ENCODE results near the gene TMEM239. TPM values are rescaled to one million over a fixed set of nuclear protein-coding genes. Genes with fewer than 3 reads are reported as not detected.
A peak's percentile ranks its signal among the peaks of the same experiment; 100 is the strongest.

Gene TMEM239
- polyA plus RNA-seq, 2 of the 4 experiments (the other 2 are of a cell fraction): not detected

DNA sequence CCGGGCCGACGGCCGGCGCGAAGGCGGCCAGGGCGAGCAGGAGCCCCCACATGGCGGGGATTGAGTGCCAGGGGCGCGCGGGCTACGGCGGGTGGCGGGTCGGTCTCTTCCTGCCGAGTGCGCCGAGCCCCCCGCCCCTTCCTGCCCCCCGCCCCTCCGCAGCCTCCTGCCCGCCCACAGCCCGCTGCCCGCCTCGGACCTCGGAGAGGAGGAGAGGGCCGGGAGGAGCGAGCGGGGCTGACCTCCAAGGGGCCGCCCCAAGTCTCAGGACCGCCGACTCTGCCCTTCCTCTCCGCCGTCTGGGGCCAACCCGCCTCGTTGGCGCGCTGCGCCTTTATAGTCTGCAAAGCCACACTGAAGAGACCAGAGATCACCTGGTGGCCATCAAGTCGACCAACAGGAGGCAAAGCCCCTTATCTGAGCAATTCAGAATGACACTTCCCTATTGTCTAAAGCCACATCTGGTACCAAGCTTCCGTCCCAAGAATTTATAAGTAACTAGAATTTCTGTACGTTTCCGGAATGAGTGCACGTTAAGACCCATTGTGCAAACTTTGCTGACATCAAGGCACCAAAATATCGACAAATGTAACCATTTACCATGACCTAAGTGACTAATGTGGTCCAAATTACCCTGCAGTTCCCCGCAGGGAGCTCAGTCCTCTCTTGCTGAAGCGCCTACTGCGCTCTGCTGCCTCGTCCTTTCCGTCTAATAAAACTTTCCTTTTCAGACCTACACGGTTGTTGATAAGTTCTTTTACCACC lies 15.5 kb upstream of the TMEM239 start, which contains the start of gene CPXM1:
Gene CPXM1, minus strand, starts transcription at position 107 of the 765 bp plus-strand sequence. Its CDS starts 55 bp downstream, at position 52.
- H3K9me3 ChIP-seq: peaks cover 15% of the 10 kb centered on the region; the same call in 2 of the 3 replicates
- CTCF ChIA-PET: interaction anchor here (0.7 to 1.4 kb wide), 3 partner anchors 14 to 37 kb away, joined by 3 read pairs; partner anchors contain the start of gene C20orf141
- POLR2A ChIA-PET: no interaction called here
- 0 out of 3 replicates have a peak within 1 kb of the TSS, but pooled peaks have one; percentile 14 for H3K4me3 ChIP-seq
- no peak within 1 kb of the TSS for H3K27ac ChIP-seq
- DNase-seq (ENCODE audit: low read depth in 1 of 2, low spot score in 1 of 2) (no peak), FAIRE-seq (no peak), ATAC-seq (no peak)
- H3K4me1 ChIP-seq: no peaks in the 10 kb centered on the region
- no peak for TF ChIP-seq HOXA7 (CRISPR knock-in tag; IDR thresholded peaks at IDR 0.05)
- TF ChIP-seq CHD4 (IDR thresholded peaks at IDR 0.05; ENCODE audit: borderline replicate concordance): no peak
- TF ChIP-seq, protein P1, sequence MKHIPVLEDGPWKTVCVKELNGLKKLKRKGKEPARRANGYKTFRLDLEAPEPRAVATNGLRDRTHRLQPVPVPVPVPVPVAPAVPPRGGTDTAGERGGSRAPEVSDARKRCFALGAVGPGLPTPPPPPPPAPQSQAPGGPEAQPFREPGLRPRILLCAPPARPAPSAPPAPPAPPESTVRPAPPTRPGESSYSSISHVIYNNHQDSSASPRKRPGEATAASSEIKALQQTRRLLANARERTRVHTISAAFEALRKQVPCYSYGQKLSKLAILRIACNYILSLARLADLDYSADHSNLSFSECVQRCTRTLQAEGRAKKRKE (CRISPR knock-in tag; IDR thresholded peaks at IDR 0.05; ENCODE audit: low read depth): no peak
- no peak for TF ChIP-seq ZSCAN20 (CRISPR knock-in tag; IDR thresholded peaks at IDR 0.05)
- no peak for TF ChIP-seq RFX5 (IDR thresholded peaks at IDR 0.05)
- no peak for TF ChIP-seq HDAC2 (IDR thresholded peaks at IDR 0.05)
- no peak for TF ChIP-seq TP53 (CRISPR knock-in tag; IDR thresholded peaks at IDR 0.05)
- TF ChIP-seq, protein P2, sequence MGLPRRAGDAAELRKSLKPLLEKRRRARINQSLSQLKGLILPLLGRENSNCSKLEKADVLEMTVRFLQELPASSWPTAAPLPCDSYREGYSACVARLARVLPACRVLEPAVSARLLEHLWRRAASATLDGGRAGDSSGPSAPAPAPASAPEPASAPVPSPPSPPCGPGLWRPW (IDR thresholded peaks at IDR 0.05): no peak
- no peak for TF ChIP-seq NR3C1 (IDR thresholded peaks at IDR 0.05)
- TF ChIP-seq KDM1A (IDR thresholded peaks at IDR 0.05; ENCODE audit: low read depth): no peak
- TF ChIP-seq MAFK (IDR thresholded peaks at IDR 0.05; ENCODE audit: partially characterized antibody): no peak
- no peak for TF ChIP-seq HOXB5 (CRISPR knock-in tag; IDR thresholded peaks at IDR 0.05)
- TF ChIP-seq NPAS2 (CRISPR knock-in tag; IDR thresholded peaks at IDR 0.05; ENCODE audit: borderline replicate concordance): no peak
- TF ChIP-seq, protein P3, sequence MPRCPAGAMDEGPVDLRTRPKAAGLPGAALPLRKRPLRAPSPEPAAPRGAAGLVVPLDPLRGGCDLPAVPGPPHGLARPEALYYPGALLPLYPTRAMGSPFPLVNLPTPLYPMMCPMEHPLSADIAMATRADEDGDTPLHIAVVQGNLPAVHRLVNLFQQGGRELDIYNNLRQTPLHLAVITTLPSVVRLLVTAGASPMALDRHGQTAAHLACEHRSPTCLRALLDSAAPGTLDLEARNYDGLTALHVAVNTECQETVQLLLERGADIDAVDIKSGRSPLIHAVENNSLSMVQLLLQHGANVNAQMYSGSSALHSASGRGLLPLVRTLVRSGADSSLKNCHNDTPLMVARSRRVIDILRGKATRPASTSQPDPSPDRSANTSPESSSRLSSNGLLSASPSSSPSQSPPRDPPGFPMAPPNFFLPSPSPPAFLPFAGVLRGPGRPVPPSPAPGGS (IDR thresholded peaks at IDR 0.05): no peak
- no peak for TF ChIP-seq HOXB13 (CRISPR knock-in tag; IDR thresholded peaks at IDR 0.05; ENCODE audit: low read depth)
- no peak for TF ChIP-seq MYC (IDR thresholded peaks at IDR 0.05; ENCODE audit: borderline replicate concordance, low read length)
- TF ChIP-seq, protein P4, sequence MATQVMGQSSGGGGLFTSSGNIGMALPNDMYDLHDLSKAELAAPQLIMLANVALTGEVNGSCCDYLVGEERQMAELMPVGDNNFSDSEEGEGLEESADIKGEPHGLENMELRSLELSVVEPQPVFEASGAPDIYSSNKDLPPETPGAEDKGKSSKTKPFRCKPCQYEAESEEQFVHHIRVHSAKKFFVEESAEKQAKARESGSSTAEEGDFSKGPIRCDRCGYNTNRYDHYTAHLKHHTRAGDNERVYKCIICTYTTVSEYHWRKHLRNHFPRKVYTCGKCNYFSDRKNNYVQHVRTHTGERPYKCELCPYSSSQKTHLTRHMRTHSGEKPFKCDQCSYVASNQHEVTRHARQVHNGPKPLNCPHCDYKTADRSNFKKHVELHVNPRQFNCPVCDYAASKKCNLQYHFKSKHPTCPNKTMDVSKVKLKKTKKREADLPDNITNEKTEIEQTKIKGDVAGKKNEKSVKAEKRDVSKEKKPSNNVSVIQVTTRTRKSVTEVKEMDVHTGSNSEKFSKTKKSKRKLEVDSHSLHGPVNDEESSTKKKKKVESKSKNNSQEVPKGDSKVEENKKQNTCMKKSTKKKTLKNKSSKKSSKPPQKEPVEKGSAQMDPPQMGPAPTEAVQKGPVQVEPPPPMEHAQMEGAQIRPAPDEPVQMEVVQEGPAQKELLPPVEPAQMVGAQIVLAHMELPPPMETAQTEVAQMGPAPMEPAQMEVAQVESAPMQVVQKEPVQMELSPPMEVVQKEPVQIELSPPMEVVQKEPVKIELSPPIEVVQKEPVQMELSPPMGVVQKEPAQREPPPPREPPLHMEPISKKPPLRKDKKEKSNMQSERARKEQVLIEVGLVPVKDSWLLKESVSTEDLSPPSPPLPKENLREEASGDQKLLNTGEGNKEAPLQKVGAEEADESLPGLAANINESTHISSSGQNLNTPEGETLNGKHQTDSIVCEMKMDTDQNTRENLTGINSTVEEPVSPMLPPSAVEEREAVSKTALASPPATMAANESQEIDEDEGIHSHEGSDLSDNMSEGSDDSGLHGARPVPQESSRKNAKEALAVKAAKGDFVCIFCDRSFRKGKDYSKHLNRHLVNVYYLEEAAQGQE (IDR thresholded peaks at IDR 0.05): no peak
- no peak for TF ChIP-seq RNF2 (IDR thresholded peaks at IDR 0.05; ENCODE audit: borderline replicate concordance, low read depth)
- peak within 1 kb of the TSS; percentile 44; the same call in 2 of the 3 replicates for H3K4me2 ChIP-seq
- WGBS (ENCODE audit: missing lambda C conversion rate): 66% methylated on average over 35 of the region's 52 CpGs

DNA sequence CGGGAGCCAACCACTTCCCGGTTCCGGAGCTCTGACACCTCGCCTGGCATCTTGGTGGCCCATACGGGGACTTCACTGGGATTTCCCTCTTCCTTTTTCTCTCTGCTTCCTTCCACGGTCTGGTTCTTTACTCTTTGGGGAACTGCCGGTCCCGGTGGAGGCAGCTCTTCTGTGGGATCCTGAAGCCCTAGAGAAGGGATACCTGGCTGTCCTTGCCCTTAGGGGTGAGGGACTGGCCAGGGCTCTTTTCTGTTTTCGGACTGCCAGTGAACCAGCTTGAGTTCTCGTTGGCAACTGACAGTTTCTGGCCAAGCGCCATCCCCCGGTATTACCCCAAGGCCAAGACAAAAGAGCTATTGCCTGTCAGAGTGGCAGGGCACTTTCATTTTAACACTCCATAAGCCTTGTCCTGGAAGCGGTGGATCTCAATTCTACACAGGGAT lies 14.9 kb upstream of the TMEM239 start:
- ATAC-seq: no peak
- H3K4me1 ChIP-seq: peaks cover 6% of the 10 kb centered on the region; the same call in 2 of the 3 replicates
- H3K27ac ChIP-seq: no peak overlapping the region
- ChIA-PET POLR2A (no interaction called here), CTCF (interaction anchor here (0.7 to 1.4 kb wide), 3 partner anchors 14 to 36 kb away, joined by 3 read pairs; partner anchors contain the start of gene C20orf141)
- WGBS (ENCODE audit: missing lambda C conversion rate): 39% methylated on average over 13 of the region's 13 CpGs
- no peak for FAIRE-seq
- TF ChIP-seq MAZ (IDR thresholded peaks at IDR 0.05; ENCODE audit: borderline replicate concordance, low read depth, low read length): no peak
- TF ChIP-seq NPAS2 (CRISPR knock-in tag; IDR thresholded peaks at IDR 0.05; ENCODE audit: borderline replicate concordance): no peak
- no peak for TF ChIP-seq HOXB5 (CRISPR knock-in tag; IDR thresholded peaks at IDR 0.05)
- TF ChIP-seq NR3C1 (IDR thresholded peaks at IDR 0.05): no peak
- no peak for TF ChIP-seq SMC3 (IDR thresholded peaks at IDR 0.05)
- no peak for TF ChIP-seq SREBF2 (IDR thresholded peaks at IDR 0.05)
- TF ChIP-seq, protein P5, sequence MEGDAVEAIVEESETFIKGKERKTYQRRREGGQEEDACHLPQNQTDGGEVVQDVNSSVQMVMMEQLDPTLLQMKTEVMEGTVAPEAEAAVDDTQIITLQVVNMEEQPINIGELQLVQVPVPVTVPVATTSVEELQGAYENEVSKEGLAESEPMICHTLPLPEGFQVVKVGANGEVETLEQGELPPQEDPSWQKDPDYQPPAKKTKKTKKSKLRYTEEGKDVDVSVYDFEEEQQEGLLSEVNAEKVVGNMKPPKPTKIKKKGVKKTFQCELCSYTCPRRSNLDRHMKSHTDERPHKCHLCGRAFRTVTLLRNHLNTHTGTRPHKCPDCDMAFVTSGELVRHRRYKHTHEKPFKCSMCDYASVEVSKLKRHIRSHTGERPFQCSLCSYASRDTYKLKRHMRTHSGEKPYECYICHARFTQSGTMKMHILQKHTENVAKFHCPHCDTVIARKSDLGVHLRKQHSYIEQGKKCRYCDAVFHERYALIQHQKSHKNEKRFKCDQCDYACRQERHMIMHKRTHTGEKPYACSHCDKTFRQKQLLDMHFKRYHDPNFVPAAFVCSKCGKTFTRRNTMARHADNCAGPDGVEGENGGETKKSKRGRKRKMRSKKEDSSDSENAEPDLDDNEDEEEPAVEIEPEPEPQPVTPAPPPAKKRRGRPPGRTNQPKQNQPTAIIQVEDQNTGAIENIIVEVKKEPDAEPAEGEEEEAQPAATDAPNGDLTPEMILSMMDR (IDR thresholded peaks at IDR 0.05): no peak
- TF ChIP-seq ZFP36 (IDR thresholded peaks at IDR 0.05; ENCODE audit: borderline replicate concordance, partially characterized antibody): no peak
- no peak for DNase-seq (ENCODE audit: low read depth in 1 of 2, low spot score in 1 of 2)
- H3K4me2 ChIP-seq: no peak overlapping the region
- peaks cover 15% of the 10 kb centered on the region; the same call in 2 of the 3 replicates for H3K9me3 ChIP-seq
- no peak overlapping the region for H3K4me3 ChIP-seq

Data from A549 (cell line).